Dermis microvascular lymphatic vessel endothelial cell (primary cell): ENCODE results near the gene TAF1B. TPM values are rescaled to one million over a fixed set of nuclear protein-coding genes. Genes with fewer than 3 reads are reported as not detected.

Experiments used
- DNase-seq, 2 donors: peaks; one replicate each; pipeline versions ENCODE4 v3.0.0 to v3.0.0-alpha.2; 2010; ENCODE audit warnings: low read depth in 2 of 2
- total RNA-seq: library from RNA; depleted of rRNA; stranded (reverse); fragments of >200 nt; gene quantifications from 2 replicates; pipeline ENCODE4 v1.2.1, GENCODE V29; 2014

The TAF1B gene
- 16.3 and 25.7 TPM in 2 replicates for total RNA-seq

- peak; percentile 64 to 85 for DNase-seq
These were observed at the start of gene TAF1B for GRCh38 chr2:9843229-9844035. TSS of gene TAF1B (plus strand) at chr2:9843474. CDS start at chr2:9843542, 68 bp downstream.

GRCh38 chr2:9793918-9794717 lies 49.2 kb upstream of the TAF1B start:
- DNase-seq: no peak

GRCh38 chr2:9795071-9795470 lies 48.2 kb upstream of the TAF1B start:
- no peak for DNase-seq

GRCh38 chr2:9796056-9797010 lies 46.9 kb upstream of the TAF1B start:
- no peak for DNase-seq

GRCh38 chr2:9797086-9797485 lies 46.2 kb upstream of the TAF1B start:
- DNase-seq: no peak

GRCh38 chr2:9797681-9798556 lies 45.4 kb upstream of the TAF1B start:
- no peak for DNase-seq

- DNase-seq: no peak
These were observed 44.2 kb upstream of the TAF1B start for GRCh38 chr2:9799011-9799596.

- peak; percentile 38 to 68 for DNase-seq
These were observed 43.3 kb upstream of the TAF1B start for GRCh38 chr2:9799729-9800632.

GRCh38 chr2:9800639-9800974 lies 42.7 kb upstream of the TAF1B start:
- DNase-seq: no peak

- no peak for DNase-seq
These were observed 42.1 kb upstream of the TAF1B start for GRCh38 chr2:9800975-9801726.

GRCh38 chr2:9802576-9802993 lies 40.7 kb upstream of the TAF1B start:
- DNase-seq: no peak

- no peak for DNase-seq
These were observed 40.1 kb upstream of the TAF1B start for GRCh38 chr2:9803023-9803805.

GRCh38 chr2:9805435-9806297 lies 37.6 kb upstream of the TAF1B start:
- no peak for DNase-seq

GRCh38 chr2:9806298-9806610 lies 37.0 kb upstream of the TAF1B start:
- DNase-seq: no peak

GRCh38 chr2:9806656-9807055 lies 36.6 kb upstream of the TAF1B start:
- DNase-seq: no peak

GRCh38 chr2:9807056-9807455 lies 36.2 kb upstream of the TAF1B start:
- no peak for DNase-seq
